Coronary artery (tissue), 2 donors: ENCODE data around the gene CIC.

Experiments
- DNase-seq: peaks from one replicate; pipeline ENCODE4 v3.0.0-alpha.2; 2017; ENCODE audit warnings: low spot score
- H3K27ac ChIP-seq, 2 donors: fragments of 200-600 bp; sonication (generic); one replicate each; pipeline ENCODE4 v1.5.1; 2016 to 2019
- H3K4me3 ChIP-seq: fragments of 200-600 bp; sonication (generic); 2 replicates; pipeline ENCODE4 v1.5.1; 2016; ENCODE audit warnings: mild to moderate bottlenecking, moderate library complexity
- TF ChIP-seq, protein P1 (sequence below): fragments of 200-600 bp; sonication (generic); IDR thresholded peaks from one replicate; pipeline ENCODE4 v1.5.1; 2019; ENCODE audit warnings: antibody characterized with exemption

CIC gene

DNA sequence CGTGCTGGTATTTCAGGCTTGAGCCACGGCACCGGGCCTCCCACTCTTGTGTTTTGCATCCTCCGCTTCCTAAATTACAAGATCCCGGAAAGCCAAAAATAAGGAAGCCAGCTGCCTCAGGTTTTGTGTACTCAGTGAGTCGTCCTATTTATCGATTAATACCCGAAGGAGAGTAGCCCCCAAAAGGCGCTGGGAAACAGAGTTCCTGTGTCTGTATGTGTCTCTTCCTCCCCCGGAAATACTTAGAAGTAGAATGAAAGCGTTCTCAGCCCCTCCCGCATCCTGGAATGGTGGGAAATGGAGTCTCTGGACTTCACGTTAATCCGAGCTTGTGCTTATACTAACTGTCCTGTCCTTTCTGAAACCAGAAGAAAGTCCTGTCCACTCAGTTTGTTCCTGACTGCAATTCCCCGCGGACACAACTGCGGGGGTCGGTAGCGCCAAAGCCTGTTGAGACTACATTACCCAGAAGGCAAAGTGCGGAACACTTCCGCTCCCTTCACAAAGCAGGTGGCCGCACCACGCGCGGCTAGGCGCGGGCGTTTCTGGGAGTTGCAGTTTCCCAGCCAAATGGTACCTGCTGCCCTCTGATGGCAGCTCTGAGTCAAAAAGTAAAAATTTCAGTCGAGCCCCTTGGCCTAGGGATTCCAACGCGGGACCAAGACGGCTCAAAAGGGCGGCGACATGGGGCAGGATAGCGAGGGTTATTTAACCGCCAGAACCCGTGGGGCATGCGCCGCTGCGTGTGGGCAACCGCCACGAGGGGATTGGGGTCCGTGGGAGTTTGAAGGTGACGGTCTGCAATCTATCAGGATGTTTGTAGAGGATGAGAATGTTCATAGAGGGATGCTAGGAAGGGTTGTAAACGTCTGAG, 24.5 kb upstream of the CIC start:
- Histone ChIP-seq H3K27ac (peak overlapping the region; percentile 85 to 94), H3K4me3 (peak overlapping the region; percentile 90)
- DNase-seq = peak; percentile 97
- TF ChIP-seq, protein P1, sequence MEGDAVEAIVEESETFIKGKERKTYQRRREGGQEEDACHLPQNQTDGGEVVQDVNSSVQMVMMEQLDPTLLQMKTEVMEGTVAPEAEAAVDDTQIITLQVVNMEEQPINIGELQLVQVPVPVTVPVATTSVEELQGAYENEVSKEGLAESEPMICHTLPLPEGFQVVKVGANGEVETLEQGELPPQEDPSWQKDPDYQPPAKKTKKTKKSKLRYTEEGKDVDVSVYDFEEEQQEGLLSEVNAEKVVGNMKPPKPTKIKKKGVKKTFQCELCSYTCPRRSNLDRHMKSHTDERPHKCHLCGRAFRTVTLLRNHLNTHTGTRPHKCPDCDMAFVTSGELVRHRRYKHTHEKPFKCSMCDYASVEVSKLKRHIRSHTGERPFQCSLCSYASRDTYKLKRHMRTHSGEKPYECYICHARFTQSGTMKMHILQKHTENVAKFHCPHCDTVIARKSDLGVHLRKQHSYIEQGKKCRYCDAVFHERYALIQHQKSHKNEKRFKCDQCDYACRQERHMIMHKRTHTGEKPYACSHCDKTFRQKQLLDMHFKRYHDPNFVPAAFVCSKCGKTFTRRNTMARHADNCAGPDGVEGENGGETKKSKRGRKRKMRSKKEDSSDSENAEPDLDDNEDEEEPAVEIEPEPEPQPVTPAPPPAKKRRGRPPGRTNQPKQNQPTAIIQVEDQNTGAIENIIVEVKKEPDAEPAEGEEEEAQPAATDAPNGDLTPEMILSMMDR = peak; percentile 34

DNA sequence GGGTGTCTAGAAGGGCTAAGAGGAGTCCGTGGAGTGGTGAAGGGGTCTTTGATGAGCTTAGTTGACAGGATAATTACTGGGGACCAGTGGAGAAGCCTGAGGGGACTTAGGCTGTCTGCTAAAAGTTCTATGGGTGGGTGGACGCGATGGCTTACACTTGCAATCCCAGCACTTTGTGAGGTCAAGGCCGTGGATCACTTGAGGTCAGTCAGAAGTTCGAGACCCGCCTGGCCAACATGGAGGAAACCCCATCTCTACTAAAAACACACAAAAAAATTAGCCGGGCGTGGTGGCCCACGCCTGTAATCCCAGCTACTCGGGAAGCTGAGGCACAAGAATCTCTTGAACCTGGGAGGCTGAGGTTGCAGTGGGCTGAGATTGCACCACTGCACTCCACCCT, 23.8 kb upstream of the CIC start:
- Histone ChIP-seq H3K27ac (peak overlapping the region; percentile 85 to 94), H3K4me3 (peak overlapping the region; percentile 90)
- DNase-seq = no peak
- TF ChIP-seq, protein P1 = no peak

DNA sequence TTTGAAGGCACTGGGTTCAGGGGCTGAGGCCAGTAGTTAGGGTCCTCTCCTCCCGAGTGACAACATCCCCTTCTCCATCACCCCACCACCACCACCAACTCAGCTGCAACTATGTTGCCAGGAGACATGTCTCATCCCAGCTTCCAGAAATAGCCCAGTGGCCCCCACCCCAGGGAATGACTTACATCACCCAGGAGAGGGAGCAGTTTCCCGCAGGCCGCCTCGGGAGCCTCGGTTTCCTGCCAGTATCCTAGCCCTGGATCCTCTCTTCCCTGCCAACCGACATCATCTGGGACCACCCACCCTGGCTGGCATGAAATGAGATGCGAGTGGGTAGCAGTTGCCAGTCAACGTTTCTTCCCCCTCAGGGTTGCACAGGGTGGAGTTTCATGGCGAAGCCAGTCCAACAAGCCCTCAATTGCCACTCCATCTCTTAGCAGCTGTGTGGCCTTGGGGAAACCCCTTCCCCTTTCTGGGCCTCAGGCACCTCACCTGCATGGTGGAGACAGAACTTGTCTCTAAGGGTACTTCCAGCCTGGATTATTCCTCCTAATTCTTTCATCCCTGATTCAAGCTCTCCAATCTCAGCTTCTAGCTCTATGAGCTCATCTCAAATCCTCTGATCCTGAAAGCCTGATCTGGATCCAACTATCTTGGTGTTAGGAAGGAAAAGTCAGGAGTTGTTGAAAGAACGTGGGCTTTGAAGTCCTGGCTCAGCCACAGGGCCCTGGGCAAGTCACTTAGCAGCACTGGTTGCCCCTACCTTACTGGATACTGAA, 22.7 kb upstream of the CIC start:
- TF ChIP-seq, protein P1 = peak; percentile 62
- Histone ChIP-seq H3K27ac (peak overlapping the region; percentile 50 to 71), H3K4me3 (no peak overlapping the region)
- DNase-seq = peak; percentile 90

DNA sequence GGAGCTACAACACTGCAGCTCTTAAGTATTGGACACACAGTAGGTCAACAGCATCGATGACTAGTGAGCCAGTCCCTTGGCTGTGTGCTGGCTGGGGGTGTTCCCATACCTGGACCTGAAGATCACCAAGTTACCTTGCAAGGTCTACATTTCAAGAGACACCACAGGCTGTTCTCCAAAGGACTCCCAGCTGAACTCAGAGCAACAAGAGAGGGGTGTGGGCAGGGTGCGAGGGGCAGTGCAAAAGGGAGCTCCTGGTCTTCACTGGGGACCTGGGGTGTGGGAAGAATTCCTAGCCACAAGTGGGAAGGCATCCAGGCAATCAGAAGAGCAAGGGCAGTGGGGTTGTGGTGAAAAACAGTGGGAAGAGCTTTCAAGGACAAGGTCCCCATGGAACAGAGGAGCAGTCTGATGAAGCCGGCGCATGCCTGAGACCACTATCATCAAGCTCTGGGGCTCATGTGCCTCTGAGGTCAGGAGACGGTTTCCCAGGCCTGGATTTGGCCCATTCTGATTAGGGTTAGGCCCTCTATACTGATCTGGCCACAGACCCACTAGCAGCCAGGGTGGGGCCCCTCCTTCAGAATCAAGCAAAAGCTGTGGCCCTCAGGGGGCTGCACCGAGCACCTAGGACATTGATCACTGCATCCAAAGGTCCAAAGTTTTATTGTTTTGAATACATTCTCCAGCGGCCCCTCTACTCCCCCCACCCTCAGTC, 22.0 kb upstream of the CIC start:
- Histone ChIP-seq H3K27ac (peak overlapping the region in 1 of 2 donors; percentile 71), H3K4me3 (no peak overlapping the region)
- no peak for DNase-seq
- TF ChIP-seq, protein P1 = no peak

DNA sequence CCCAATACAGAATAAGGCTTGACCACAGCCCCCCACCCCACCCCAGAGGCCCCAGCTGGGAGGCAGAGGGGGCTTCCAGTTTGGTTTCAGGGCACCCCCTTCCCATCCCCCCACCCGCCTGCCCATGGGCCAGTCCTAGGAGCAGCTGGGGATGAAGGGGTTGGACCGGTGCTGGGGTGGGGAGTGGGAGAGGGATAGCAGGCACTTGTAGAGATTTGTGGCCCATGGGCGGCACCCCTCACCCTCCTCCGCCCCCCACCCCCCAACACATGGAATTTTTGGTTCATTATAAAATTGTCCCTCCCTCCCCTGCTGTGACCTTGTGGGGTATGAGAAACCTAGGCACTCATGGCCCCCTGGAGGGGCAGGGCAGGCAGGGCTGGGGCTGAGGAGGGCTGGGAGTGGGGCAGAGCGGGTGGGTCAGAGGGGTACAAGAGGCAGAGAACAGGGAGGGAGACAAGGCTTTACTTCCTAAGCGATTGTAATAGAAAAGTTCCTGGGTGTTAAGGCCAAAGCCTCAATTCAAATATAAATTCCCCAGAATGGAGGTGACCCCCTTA, 21.3 kb upstream of the CIC start:
- TF ChIP-seq, protein P1 = no peak
- peak overlapping the region; percentile 12 to 71 for H3K27ac ChIP-seq
- no peak for DNase-seq

DNA sequence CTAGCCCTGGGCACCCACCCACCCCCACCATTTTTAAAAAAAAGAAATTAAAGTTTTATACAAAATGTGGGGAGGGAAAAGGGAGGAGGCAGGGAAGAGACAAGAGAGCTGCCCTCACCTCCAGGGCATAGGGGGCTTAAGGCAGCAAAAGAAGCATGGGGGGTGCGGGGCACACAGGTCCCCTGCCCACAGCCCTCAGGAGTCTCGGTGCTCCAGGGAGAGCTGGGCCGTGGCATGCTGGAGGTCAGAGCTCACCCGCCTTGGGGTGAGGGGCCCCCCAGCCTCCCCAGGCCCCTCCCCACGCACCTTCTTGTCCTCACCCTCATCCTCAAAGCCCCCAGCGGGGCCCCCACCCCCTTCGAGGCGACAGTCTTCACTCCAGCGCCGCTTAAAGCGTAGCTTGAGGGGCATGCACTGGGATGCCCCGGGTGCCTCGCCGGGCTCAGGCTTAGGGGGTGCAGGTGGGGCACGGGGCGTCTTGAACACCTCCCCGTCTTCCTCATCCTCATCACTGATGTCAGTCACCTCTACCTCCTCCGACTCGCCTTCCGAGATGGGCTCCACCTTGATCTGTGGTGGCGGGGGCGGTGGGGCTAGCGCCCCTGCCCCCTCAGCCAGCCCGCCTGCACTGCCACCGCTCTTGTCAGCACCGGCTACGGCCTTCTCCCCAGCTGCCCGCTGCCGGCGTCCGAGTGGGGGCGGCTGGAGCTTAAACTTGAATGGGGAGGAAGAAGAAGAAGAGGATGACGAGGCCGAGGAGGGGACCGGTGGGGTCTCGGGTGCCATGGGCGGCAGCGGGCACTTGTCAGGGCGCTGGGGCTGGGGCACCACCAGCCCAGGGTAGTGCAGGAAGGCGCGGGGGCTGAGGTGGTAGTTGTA, 20.5 kb upstream of the CIC start:
- H3K4me3 ChIP-seq = no peak overlapping the region
- TF ChIP-seq, protein P1 = no peak
- H3K27ac ChIP-seq = peak overlapping the region; percentile 99
- no peak for DNase-seq

More for the DNA sequence above, 21.3 kb upstream of the CIC start:
- no peak overlapping the region for H3K4me3 ChIP-seq
